ENCODE measurements around the gene RNF11.

RNF11 gene, protein sequence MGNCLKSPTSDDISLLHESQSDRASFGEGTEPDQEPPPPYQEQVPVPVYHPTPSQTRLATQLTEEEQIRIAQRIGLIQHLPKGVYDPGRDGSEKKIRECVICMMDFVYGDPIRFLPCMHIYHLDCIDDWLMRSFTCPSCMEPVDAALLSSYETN

DNA sequence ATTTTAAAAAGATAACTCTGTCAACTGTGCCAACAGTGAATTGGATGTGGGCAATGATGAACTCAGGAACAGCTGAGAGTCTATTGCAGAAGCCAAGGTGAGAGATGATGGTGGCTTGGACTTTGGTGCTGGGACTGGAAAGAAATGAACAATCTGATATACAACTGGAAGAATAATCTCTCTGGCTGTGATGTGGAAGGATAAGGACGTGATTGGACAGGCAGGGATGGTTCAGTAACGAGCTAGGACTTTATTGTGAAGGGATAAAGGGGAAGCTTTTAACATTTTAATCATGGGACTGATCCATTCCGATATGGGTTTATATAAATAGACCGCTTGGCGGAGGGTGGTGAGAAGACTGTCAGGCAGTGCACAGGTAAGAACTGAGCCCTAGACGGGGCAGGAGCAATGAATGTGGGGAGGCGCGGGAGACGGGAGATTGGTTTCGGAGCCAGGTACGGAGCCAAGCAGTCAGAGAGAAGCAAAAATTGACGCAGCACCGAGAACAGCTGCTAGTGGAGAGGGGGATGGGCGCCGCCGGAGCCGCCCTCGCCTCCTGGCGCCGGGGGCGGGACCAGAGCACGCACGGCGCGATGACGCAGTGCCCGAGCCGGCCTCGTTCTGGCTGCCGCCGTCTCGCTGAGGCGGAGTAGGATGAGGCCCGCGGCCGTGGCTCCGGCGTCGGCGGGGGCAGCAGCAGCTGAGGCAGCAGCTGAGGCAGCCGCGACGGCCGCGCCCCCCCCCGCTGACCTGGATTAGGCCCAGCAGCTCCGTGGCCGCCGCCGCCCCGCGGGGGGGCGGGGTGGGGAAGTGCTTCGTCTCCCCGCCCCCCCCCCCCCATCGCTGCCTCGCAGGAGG is at the start of gene RNF11:
Gene RNF11, plus strand, starts transcription at position 601 of the 858 bp plus-strand sequence. CDS start 484 bp downstream, outside the sequence.
- TF ChIP-seq, protein P1, sequence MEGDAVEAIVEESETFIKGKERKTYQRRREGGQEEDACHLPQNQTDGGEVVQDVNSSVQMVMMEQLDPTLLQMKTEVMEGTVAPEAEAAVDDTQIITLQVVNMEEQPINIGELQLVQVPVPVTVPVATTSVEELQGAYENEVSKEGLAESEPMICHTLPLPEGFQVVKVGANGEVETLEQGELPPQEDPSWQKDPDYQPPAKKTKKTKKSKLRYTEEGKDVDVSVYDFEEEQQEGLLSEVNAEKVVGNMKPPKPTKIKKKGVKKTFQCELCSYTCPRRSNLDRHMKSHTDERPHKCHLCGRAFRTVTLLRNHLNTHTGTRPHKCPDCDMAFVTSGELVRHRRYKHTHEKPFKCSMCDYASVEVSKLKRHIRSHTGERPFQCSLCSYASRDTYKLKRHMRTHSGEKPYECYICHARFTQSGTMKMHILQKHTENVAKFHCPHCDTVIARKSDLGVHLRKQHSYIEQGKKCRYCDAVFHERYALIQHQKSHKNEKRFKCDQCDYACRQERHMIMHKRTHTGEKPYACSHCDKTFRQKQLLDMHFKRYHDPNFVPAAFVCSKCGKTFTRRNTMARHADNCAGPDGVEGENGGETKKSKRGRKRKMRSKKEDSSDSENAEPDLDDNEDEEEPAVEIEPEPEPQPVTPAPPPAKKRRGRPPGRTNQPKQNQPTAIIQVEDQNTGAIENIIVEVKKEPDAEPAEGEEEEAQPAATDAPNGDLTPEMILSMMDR (IDR thresholded peaks at IDR 0.05; ENCODE audit: low read depth, low read length, missing control alignments) = no peak
- peak; percentile 50 for DNase-seq (ENCODE audit: extremely low read depth, low read depth)
- H3K4me3 ChIP-seq (replicated peaks; ENCODE audit: low read depth, low read length) = peak within 1 kb of the TSS; percentile 77

DNA sequence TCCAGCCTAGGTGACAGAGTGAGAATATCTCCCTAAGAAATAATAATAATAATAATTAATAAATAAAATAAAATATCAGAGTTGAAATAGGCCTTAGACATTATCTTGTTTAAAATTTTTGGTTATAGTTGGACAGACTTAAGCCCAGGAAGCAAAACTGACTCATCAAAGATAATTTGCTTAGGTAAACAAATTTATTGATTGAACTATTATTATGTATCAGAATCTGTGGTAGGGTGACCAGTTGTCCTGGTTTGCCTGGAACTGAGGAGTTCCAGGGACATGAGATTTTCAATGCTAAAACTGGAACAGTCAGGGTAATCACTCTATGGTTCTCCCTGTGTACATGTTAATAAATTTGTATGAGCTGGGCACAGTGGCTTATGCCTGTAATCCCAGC is 47.8 kb upstream of the RNF11 start:
- no peak for DNase-seq (ENCODE audit: extremely low read depth, low read depth)
- TF ChIP-seq, protein P1 (IDR thresholded peaks at IDR 0.05; ENCODE audit: low read depth, low read length, missing control alignments) = no peak
- H3K4me3 ChIP-seq (replicated peaks; ENCODE audit: low read depth, low read length) = no peak overlapping the region

DNA sequence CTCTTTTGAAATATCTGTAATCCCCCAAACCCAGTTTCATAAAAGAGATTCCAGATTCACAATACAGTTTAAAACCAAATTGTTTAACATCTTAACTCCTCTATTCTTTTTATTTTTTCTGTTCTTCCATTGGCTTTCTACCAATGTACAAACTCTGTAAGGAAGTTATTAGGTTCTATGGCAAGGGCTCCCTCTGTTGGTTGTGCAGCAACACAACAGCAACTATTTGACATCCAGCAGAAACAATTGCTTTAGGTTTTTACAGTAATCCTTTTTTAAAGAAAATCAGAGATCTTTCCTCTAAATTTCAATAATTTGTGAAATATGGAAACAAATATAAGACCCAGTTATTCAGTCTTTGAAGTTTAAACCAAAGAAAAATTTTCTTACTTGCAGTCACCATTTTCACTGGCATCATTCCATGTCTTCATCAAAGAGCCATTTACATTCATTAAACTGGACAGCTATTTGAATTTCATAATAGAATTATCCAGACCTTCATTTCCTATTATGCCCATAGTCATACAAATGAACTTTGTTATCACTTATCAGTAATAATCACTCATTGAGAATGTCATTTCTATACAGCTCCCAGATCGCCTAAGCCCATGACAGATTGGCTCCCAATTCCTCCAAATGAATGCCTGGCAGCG is 46.5 kb upstream of the RNF11 start:
- H3K4me3 ChIP-seq (replicated peaks; ENCODE audit: low read depth, low read length) = no peak overlapping the region
- DNase-seq (ENCODE audit: extremely low read depth, low read depth) = peak; percentile 45
- TF ChIP-seq, protein P1 (IDR thresholded peaks at IDR 0.05; ENCODE audit: low read depth, low read length, missing control alignments) = peak; percentile 92

DNA sequence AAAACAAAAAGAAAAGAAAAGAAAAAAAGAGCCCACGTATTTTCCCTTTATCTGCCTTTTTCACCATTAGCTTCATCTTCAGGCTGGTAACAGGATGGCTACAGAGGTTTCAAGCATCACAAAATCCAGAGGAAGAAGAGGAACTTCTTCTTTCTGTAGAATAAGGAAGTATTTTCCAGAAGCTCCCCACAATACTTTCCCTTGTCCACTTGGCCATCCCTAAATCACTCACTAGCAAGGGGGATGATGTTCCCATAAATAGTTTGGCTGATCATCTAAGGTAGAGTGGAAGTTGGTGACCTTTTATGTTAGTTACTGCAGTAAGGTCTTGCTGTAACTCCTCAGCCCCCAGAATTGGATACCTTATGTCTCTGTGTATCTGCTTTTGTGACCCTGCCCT is 45.1 kb upstream of the RNF11 start:
- TF ChIP-seq, protein P1 (IDR thresholded peaks at IDR 0.05; ENCODE audit: low read depth, low read length, missing control alignments) = no peak
- no peak for DNase-seq (ENCODE audit: extremely low read depth, low read depth)
- no peak overlapping the region for H3K4me3 ChIP-seq (replicated peaks; ENCODE audit: low read depth, low read length)

DNA sequence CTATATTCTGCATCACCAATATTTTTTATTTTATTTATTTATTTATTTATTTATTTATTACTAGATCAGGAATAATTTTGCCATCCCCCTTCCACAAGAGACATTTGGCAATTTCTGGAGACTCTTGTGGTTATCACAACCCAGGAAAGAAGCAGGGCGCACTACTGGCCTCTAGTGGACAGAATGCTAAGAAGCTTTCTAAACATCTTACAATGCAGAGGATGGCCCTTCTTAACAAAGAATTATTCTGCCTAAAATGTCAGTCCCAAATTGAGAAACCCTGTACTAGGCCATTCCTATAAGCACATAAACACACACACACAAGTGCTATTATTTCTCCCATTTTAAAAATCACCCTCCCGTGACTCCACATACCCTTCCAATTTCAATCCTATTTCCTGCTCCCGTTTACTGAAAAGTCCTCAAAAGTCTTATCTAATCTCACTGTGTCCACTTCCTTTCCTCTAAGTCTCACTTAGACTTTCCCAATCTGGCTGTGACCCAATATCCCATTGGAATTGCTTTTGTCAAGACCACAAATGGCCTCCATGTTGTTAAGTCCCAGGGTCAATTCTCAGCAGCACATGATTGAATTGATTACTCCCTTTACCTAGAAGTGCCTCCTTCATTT is 43.7 kb upstream of the RNF11 start:
- peak; percentile 64 for DNase-seq (ENCODE audit: extremely low read depth, low read depth)
- TF ChIP-seq, protein P1 (IDR thresholded peaks at IDR 0.05; ENCODE audit: low read depth, low read length, missing control alignments) = peak; percentile 84
- H3K4me3 ChIP-seq (replicated peaks; ENCODE audit: low read depth, low read length) = no peak overlapping the region

DNA sequence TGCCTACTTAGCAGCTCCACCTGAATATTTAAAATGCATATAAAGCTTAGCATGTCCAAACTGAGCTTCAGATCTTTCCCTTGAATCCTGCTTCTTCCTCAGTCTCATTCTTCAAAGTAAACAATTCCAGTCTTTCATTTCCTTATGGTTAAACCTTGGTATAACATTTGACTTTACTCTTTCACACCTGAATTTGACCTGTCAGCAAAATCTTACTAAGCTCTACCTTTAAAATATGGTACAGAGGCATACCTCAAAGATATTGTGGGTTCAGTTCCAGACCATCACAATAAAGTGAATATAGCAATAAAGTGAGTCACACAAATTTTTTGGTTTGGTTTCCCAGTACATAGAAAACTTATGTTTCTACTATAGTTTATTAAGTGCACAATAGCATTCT is 42.5 kb upstream of the RNF11 start:
- no peak overlapping the region for H3K4me3 ChIP-seq (replicated peaks; ENCODE audit: low read depth, low read length)
- TF ChIP-seq, protein P1 (IDR thresholded peaks at IDR 0.05; ENCODE audit: low read depth, low read length, missing control alignments) = no peak
- DNase-seq (ENCODE audit: extremely low read depth, low read depth) = no peak
